Measurements from ENCODE around the gene POLG2.
"Not testable (repeated sequence)": the region's sequence is repeated elsewhere in the genome, so short reads cannot be mapped to it uniquely, and the experiment has no call there.

The POLG2 gene

GRCh38 chr17:64505340-64506200 lies 8.7 kb upstream of the POLG2 start:
- DNase-seq: peak; percentile 63 to 83 (median 74)

- DNase-seq: no peak
These were observed 8.0 kb upstream of the POLG2 start for GRCh38 chr17:64504769-64505339.

GRCh38 chr17:64503821-64504768 lies 7.2 kb upstream of the POLG2 start:
- DNase-seq: no peak

- DNase-seq: no peak
These were observed 6.5 kb upstream of the POLG2 start for GRCh38 chr17:64503341-64503740.

- no peak for DNase-seq
These were observed 6.0 kb upstream of the POLG2 start for GRCh38 chr17:64502809-64503208.

GRCh38 chr17:64502021-64502420 lies 5.2 kb upstream of the POLG2 start:
- DNase-seq: no peak

- no peak for DNase-seq
These were observed 4.3 kb upstream of the POLG2 start for GRCh38 chr17:64500862-64501765.

GRCh38 chr17:64500487-64500859 lies 3.6 kb upstream of the POLG2 start:
- no peak for DNase-seq

- DNase-seq: no peak
These were observed 3.1 kb upstream of the POLG2 start for GRCh38 chr17:64499805-64500486.

GRCh38 chr17:64498308-64499203 lies 1.7 kb upstream of the POLG2 start:
- no peak for DNase-seq

- DNase-seq: no peak
These were observed 746 bp upstream of the POLG2 start for GRCh38 chr17:64497565-64498035.

- no peak for DNase-seq
These were observed 487 bp downstream of the POLG2 start for GRCh38 chr17:64496348-64496785.

GRCh38 chr17:64495300-64495699 lies 1.6 kb downstream of the POLG2 start:
- DNase-seq: not testable (repeated sequence)

- no peak for DNase-seq
These were observed 2.7 kb downstream of the POLG2 start for GRCh38 chr17:64494121-64494520.

GRCh38 chr17:64492481-64493109 lies 4.3 kb downstream of the POLG2 start:
- DNase-seq: peak in 1 of 4 experiments; percentile 11

- no peak for DNase-seq
These were observed 4.9 kb downstream of the POLG2 start for GRCh38 chr17:64491994-64492393.

- peak in 2 of 4 experiments; percentile 10 to 18 for DNase-seq
These were observed 5.6 kb downstream of the POLG2 start for GRCh38 chr17:64491034-64491860.

GRCh38 chr17:64488301-64488700 lies 8.6 kb downstream of the POLG2 start:
- DNase-seq: no peak

- no peak for DNase-seq
These were observed 12.5 kb downstream of the POLG2 start for GRCh38 chr17:64484380-64484779.
